Measurements from ENCODE around the gene CHRNA4. TPM values are rescaled to one million over a fixed set of nuclear protein-coding genes. Genes with fewer than 3 reads are reported as not detected.

Gene CHRNA4
- total RNA-seq, 2 donors from 2014 or later = not detected

DNA sequence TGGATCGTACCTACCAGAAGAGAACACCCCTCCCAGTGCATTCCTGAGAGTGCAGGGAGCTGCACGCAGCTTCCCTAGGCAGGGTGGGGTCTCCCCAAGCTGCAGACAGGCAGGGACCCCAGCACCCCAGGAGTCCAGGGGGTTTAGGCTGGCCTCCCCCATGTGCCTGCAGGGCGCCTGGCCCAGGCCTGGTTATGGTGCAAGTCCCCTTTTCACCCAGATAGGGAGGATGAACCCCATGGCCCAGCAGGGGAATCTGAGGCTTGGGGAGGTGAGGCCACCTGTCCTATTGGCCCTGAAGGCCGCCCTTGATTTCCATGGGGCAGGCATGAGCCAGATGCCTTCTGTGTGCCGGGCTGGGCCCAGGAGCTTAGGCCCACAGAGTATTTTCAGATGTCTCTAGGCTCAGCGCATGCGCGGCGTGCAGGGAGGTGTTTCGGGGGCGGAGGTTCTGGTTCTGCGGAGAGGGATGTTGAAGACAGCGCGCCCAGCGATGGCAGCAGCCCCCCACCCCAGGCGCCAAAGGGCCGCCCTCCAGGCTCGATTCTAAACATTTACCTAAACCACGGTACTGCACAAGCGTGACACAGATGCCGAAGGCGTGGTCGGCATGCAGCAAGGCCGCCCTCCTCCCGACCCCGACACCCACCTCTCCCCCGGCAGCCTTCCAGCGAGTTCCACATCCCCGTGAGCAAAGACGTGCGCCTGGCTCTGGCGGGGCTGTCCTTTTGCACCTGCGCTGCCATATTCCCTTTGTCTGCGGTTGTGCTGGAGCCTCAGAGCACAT is 38.8 kb downstream of the CHRNA4 start:
- DNase-seq (peak in 1 of 3 donors; percentile 6), ATAC-seq (no peak)
- no peaks in the 10 kb centered on the region for H3K36me3 Mint-ChIP-seq (ENCODE audit: low read depth)
- no peak overlapping the region for H3K4me3 Mint-ChIP-seq
- H3K4me1 Mint-ChIP-seq = no peaks in the 10 kb centered on the region
- no peak overlapping the region for H3K27ac Mint-ChIP-seq
- H3K9me3 ChIP-seq (ENCODE audit: control insufficient read depth, low read length, poor library complexity, severe bottlenecking) = no peaks in the 10 kb centered on the region
- H3K27me3 Mint-ChIP-seq = peaks cover 14% of the 10 kb centered on the region

DNA sequence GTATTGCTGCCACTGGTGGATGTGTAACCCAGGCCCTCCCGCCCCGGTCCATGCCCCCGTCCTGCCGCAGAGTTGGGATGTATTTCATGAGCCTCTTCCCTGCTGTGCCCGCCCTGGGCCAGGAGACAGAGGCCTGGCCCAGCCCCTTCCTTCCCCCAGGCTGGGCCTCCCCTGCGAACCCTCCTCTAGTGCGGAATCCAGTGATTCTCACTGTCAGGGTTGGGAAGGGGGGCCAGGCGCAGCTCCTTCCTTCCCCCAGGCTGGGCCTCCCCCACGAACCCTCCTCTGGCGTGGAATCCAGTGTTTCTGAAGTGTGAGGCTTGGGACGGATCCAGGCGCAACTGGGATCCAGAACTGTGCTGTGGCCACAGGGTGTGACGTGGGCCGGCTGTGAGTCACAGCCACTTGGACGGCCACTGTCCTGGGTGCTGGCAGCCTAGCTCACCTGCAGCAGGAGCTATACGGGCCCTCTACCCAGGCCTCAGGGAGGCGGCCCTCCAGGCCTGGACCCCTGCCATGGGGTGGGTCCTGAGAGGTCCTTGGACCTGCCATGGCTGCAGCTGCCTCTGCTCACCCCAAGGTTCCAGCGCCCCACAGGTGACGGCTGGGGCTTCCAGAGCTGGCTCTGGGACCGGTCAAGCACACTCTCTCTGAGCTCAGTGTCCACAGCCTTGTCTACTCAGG is 39.9 kb downstream of the CHRNA4 start:
- no peaks in the 10 kb centered on the region for H3K9me3 ChIP-seq (ENCODE audit: control insufficient read depth, low read length, poor library complexity, severe bottlenecking)
- peaks cover 14% of the 10 kb centered on the region for H3K27me3 Mint-ChIP-seq
- ATAC-seq (no peak), DNase-seq (peak in 1 of 3 donors; percentile 6)
- no peak overlapping the region for H3K4me3 Mint-ChIP-seq
- no peaks in the 10 kb centered on the region for H3K36me3 Mint-ChIP-seq (ENCODE audit: low read depth)
- H3K4me1 Mint-ChIP-seq = no peaks in the 10 kb centered on the region
- no peak overlapping the region for H3K27ac Mint-ChIP-seq

DNA sequence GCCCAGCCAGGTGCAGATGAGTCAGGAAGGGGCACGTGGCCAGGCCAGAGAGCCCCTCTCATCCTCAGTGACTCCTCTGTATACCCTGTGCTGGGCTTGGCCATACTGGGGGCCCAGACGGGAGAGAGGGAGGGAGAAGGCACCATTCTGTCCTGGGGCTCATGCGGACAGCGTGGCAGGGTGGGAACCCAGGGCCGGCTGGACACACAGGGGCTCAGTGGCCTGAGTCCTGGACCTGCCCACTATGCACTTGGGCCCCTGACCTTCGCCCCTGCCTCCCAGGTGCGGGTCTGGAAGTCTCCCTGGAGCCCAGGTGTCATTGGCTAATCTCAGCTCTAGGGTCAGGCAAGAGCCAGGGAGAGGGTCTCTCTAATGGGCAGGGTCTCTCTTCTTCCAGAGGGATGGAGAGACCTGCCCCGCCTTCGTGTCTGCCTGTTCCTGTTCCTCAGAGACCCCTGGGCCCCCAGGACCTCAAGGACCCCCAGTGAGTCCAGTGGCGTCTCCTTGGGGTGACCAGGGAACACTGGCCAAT is 40.5 kb downstream of the CHRNA4 start:
- no peak overlapping the region for H3K4me3 Mint-ChIP-seq
- H3K9me3 ChIP-seq (ENCODE audit: control insufficient read depth, low read length, poor library complexity, severe bottlenecking) = no peaks in the 10 kb centered on the region
- no peak for ATAC-seq
- peak in 1 of 3 donors; percentile 6 for DNase-seq
- H3K27ac Mint-ChIP-seq = no peak overlapping the region
- H3K4me1 Mint-ChIP-seq = no peaks in the 10 kb centered on the region
- peaks cover 16% of the 10 kb centered on the region for H3K27me3 Mint-ChIP-seq
- no peaks in the 10 kb centered on the region for H3K36me3 Mint-ChIP-seq (ENCODE audit: low read depth)

DNA sequence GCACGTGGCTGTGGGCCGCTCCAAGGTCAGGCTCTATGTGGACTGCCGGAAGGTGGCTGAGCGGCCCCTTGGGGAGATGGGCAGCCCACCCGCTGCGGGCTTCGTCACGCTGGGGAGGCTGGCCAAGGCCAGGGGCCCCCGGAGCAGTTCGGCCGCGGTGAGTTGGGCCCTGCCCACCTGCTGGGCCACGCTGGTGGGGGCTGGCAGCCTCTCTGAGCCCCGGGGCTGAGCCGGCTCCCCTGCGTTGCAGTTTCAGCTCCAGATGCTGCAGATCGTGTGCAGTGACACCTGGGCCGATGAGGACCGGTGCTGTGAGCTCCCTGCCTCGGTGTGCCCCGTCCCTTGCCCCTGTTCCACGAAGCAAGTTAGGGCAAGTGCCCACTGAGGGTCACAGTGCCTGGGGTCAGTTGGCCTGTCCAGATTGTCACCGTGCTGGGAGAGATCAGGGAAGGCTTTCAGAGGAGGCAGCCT is 41.1 kb downstream of the CHRNA4 start:
- DNase-seq = peak in 1 of 3 donors; percentile 10
- no peak for ATAC-seq

DNA sequence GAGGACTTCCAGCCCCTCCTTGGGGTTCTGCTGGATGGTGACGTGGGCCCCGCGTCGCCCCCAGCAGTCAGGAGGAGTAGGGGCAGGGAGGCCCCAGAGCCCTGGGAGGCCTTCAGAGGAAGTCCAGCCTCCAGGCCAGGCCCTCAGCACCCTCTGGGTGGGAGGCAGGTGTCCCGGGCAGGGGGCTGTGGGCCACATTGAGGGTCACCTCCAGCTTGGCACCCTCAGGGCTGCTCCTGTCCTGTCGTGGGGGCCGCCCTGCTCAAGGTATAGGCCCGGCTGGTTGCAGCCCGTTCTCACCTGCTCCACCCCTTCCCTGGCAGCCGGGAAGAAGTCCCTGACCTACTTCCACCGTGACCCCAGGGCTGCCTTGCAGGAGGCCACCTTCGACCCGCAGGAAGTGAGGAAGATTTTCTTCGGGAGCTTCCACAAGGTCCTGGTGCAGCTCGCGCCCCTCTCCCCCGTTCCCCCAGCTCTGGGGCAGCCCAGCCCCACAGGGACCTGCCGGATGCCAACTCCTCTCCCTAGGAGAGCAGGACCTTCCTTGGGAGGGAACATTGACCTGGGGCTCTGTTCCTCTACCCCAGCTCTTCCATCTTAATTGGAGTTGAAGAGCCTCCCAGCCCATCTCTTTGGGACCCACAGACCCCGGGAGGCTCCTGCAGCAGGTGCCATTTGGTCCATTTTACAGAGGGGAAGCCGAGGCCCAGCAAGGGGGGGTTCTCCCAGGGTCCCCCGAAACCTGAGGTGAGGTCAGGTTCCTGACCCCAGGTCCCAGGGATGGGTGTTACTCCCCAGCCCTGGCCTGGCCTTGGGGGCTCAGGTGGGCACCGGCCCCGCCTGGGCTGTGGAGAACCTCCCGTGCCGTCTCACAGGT is 41.7 kb downstream of the CHRNA4 start:
- H3K36me3 Mint-ChIP-seq (ENCODE audit: low read depth) = no peaks in the 10 kb centered on the region
- no peaks in the 10 kb centered on the region for H3K9me3 ChIP-seq (ENCODE audit: control insufficient read depth, low read length, poor library complexity, severe bottlenecking)
- ATAC-seq (no peak), DNase-seq (peak in 2 of 3 donors; percentile 2 to 7)
- no peaks in the 10 kb centered on the region for H3K4me1 Mint-ChIP-seq
- H3K27me3 Mint-ChIP-seq = peaks cover 21% of the 10 kb centered on the region
- no peak overlapping the region for H3K27ac Mint-ChIP-seq
- H3K4me3 Mint-ChIP-seq = no peak overlapping the region

More for the DNA sequence above, 41.1 kb downstream of the CHRNA4 start:
- H3K4me1 Mint-ChIP-seq = no peaks in the 10 kb centered on the region
- H3K27ac Mint-ChIP-seq = no peak overlapping the region
- peaks cover 21% of the 10 kb centered on the region for H3K27me3 Mint-ChIP-seq
- H3K4me3 Mint-ChIP-seq = no peak overlapping the region
- H3K36me3 Mint-ChIP-seq (ENCODE audit: low read depth) = no peaks in the 10 kb centered on the region
- no peaks in the 10 kb centered on the region for H3K9me3 ChIP-seq (ENCODE audit: control insufficient read depth, low read length, poor library complexity, severe bottlenecking)

DNA sequence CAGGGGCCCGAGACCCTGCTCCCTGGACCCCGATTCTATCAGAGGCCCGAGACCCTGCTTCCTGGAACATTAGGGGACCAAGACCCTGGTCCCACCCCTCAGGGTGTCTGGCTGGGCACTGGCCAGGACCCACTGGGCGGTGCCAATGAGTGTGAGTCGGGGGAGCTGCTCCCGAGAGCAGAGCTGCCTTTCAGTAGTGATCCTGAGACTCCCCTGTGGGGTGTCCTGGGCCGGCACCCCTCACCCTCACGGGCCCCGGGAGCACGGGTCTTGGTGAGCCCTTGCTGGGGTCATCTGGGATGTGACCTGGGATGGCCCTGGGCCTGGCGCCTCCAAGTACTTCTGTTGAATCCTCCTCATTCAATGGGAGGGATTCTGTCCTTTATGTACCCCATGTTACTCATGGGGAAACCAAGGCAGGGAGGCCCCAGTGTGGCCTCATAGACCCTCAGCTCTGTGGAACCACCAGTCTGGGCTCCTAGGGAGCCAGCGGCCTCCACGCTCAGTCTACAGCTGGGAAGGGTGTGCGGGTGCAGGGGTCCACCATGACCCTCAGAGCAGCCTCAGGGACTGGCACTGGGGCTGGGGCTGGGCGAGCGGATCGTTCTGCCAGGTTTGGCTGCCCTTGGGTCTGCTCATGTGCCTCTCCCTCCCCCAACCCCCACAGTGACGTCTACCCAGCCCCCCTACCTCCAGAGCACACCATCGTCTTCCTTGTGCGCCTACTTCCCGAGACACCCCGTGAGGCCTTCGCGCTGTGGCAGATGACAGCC is 42.6 kb downstream of the CHRNA4 start:
- H3K4me1 Mint-ChIP-seq = no peaks in the 10 kb centered on the region
- no peaks in the 10 kb centered on the region for H3K36me3 Mint-ChIP-seq (ENCODE audit: low read depth)
- no peak overlapping the region for H3K4me3 Mint-ChIP-seq
- peaks cover 14% of the 10 kb centered on the region for H3K27me3 Mint-ChIP-seq
- DNase-seq (peak; percentile 1 to 5 (median 5)), ATAC-seq (no peak)
- H3K9me3 ChIP-seq (ENCODE audit: control insufficient read depth, low read length, poor library complexity, severe bottlenecking) = no peaks in the 10 kb centered on the region
- no peak overlapping the region for H3K27ac Mint-ChIP-seq

DNA sequence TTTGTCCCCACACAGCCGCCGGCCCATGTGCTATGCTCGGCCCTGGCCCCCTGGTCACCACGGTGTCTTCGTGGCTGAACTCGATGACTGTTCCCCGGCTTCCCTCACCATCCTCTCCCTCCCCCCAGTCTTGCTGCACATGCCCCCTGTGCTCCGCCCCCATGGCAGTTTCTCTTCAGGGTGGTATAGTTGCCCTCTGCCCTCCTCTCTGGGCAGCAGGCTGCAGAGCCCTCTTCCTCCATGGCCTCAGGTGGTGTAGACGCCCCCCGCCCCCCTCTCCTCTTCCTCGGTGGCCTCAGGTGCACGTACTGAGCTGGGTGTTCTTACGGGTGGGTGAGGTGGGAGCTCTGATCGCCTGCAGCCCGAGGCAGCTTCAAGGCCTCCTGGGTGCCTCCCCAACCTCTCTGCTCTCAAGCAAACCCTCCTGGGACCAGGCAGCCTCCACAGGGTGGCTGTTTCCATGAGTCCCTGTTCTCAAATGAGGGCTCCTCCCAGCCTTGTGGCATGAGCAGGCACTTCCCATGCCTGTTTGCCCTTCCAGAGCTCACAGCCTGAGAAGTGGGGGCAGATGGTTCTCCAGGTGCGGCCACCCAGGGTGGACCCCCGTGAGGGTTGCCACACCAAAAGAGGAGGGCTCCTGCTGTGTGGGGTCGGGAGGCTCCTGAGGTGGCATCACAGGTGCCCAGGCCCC is 43.4 kb downstream of the CHRNA4 start:
- DNase-seq (peak; percentile 2 to 7 (median 3)), ATAC-seq (no peak)
- no peaks in the 10 kb centered on the region for H3K36me3 Mint-ChIP-seq (ENCODE audit: low read depth)
- no peaks in the 10 kb centered on the region for H3K4me1 Mint-ChIP-seq
- no peak overlapping the region for H3K27ac Mint-ChIP-seq
- H3K4me3 Mint-ChIP-seq = no peak overlapping the region
- peaks cover 6% of the 10 kb centered on the region for H3K27me3 Mint-ChIP-seq
- H3K9me3 ChIP-seq (ENCODE audit: control insufficient read depth, low read length, poor library complexity, severe bottlenecking) = no peaks in the 10 kb centered on the region

DNA sequence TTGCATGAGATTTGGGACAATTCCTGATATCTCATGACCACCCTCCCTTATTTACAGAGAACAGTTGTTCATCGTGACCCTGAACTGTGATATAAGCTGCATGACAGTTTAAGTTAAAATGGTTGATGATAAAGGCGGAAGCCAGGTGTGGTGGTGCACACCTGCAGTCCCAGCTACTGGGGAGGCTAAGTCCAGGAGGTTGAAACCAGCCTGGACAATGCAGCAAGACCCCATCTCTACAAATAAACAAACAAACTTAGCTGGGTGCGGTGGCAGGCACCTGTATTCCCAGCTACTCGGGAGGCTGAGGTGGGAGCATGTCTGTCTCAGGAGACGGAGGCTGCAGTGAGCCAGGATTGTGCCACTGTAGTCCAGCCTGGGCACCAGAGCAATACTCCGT is 44.1 kb downstream of the CHRNA4 start:
- Mint-ChIP-seq H3K27ac (no peak overlapping the region), H3K4me3 (no peak overlapping the region), H3K27me3 (peaks cover 6% of the 10 kb centered on the region), H3K4me1 (no peaks in the 10 kb centered on the region), H3K36me3 (ENCODE audit: low read depth) (no peaks in the 10 kb centered on the region)
- DNase-seq = no peak
- no peak for ATAC-seq
- H3K9me3 ChIP-seq (ENCODE audit: control insufficient read depth, low read length, poor library complexity, severe bottlenecking) = no peaks in the 10 kb centered on the region

DNA sequence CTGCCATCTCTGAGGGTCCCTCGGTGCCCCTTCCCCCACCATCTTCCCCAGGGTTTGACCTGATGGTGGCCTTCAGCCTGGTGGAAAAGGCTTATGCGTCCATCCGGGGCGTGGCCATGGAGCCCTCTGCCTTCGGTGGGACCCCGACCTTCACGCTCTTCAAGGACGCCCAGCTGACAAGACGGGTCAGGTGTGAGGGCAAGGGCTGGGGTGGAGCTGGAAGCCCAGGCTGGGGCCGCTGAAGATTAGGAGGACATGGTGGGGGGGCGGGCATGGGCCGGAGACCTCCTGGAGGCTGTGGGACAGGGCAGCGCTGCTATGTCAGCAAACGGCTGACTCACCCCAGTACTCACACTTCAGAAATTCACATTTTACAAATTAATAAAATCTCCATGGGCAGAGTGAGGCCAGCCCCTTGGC is 44.6 kb downstream of the CHRNA4 start:
- peaks cover 6% of the 10 kb centered on the region for H3K27me3 Mint-ChIP-seq
- DNase-seq (peak in 1 of 3 donors; percentile 5), ATAC-seq (no peak)
- no peak overlapping the region for H3K27ac Mint-ChIP-seq
- no peaks in the 10 kb centered on the region for H3K9me3 ChIP-seq (ENCODE audit: control insufficient read depth, low read length, poor library complexity, severe bottlenecking)
- H3K4me1 Mint-ChIP-seq = no peaks in the 10 kb centered on the region
- no peaks in the 10 kb centered on the region for H3K36me3 Mint-ChIP-seq (ENCODE audit: low read depth)
- H3K4me3 Mint-ChIP-seq = no peak overlapping the region

DNA sequence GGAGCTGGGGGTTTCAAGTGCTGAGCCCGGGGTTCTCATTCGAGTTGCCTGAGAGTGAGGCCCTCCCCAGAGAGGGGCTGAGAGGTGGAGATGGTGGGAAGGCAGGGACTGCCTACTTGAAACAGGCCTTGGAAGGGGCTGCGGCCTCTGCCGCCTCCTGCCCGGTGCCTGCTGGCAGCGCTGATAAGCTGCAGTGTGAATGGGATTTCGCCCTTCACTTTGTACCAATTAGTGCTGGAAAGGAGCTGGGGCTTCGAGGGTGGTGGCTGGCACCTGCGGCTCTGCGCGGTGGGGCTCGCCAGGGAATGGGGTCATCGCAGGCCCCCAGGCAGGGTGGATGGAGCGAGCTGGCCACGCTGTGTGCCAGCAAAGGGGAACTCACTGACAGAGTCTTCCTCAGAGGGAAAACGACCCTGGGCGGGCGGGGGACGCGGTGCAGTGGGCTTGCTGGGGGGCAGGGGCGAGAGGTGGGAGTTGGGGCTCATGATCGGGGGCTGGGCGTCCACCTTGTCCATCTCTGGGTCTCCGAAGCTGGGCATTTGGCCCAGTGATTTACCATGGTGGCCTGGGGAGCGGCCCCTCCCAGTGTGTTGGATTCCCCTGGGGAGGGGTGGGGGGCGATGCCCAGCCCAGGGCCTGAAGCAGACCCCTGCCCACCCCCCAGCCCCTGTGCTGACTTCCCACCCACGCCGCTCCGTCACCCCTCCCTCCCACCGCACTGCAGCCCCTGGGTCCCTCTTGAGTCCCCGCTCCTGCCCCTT is 45.2 kb downstream of the CHRNA4 start:
- no peaks in the 10 kb centered on the region for H3K4me1 Mint-ChIP-seq
- H3K4me3 Mint-ChIP-seq = no peak overlapping the region
- no peak overlapping the region for H3K27ac Mint-ChIP-seq
- no peak for ATAC-seq
- H3K27me3 Mint-ChIP-seq = peaks cover 6% of the 10 kb centered on the region
- H3K9me3 ChIP-seq (ENCODE audit: control insufficient read depth, low read length, poor library complexity, severe bottlenecking) = no peaks in the 10 kb centered on the region
- peak in 1 of 3 donors; percentile 8 for DNase-seq
- H3K36me3 Mint-ChIP-seq (ENCODE audit: low read depth) = no peaks in the 10 kb centered on the region

DNA sequence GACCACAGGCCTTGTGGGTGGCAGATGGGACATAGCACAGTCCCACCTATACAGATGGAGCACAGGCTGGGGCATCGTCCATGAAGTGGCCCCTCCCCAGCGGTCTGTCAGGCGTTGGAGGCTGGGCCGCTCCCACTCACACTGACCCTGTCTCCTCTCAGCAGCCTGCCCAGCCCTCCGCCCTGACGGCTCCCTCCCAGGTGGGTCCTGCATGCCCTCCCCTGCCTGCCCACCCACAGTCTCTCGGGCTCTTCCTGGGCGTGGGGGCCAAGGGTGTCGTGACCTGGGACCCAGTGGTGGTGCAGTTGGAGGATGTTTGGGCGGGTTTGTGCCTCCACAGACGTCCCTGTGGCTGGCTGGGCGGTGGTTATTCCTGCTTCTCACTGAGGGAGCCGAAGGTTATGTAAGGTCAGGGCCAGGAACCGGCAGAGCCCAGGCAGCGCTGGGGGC is 45.9 kb downstream of the CHRNA4 start:
- no peaks in the 10 kb centered on the region for H3K4me1 Mint-ChIP-seq
- ATAC-seq (no peak), DNase-seq (peak in 1 of 3 donors; percentile 15)

More for the DNA sequence above, 45.9 kb downstream of the CHRNA4 start:
- Mint-ChIP-seq H3K4me3 (no peak overlapping the region), H3K36me3 (ENCODE audit: low read depth) (no peaks in the 10 kb centered on the region), H3K27ac (no peak overlapping the region), H3K27me3 (peaks cover 6% of the 10 kb centered on the region)
- no peaks in the 10 kb centered on the region for H3K9me3 ChIP-seq (ENCODE audit: control insufficient read depth, low read length, poor library complexity, severe bottlenecking)
